Kidney tubule cell (primary cell): Measurements from ENCODE around the gene GNAS.
"Not testable (repeated sequence)": the region's sequence is repeated elsewhere in the genome, so short reads cannot be mapped to it uniquely, and the experiment has no call there.

Experiments
- DNase-seq: peaks from one replicate; pipeline ENCODE4 v3.0.0-alpha.2; 2018; ENCODE audit warnings: low spot score

GNAS gene

DNA sequence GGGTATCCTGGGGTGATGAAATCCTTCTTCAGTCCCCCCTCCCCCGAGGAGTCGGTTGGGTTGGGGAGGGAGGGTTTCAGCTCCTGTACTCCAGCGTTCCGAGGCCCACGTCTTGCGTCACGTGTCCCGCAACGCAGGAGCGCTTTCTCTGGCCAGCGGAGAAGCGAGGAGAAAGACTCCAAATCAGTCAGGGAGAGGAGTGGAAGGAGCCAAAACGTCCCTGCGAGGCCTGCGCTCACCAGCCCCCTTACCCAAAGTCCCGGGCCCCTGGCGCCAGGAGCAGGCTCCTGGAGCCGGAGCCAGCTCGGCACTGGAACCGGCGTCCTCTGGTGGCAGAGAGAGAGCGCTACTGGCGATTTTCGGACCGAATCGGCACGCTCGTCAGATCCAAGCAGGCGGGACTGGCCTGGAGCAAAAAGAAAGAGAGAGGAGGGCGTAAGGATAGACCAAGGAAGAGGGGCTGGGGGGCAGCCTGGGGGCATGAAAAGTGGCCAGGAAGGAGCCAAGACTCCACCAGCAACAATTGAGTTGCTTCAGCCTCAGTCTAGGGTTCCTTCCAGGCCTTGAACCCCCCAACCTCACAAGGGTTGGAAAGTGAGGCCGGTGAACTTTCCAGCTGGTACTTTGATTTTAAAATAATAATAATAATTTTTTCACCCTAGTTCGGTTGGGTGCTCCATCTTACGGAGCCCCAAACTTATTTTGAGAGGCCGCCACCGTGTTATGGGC is at the start of gene GNAS:
TSS of gene GNAS (plus strand) at position 174 of the 729 bp plus-strand sequence.
- peak; percentile 59 for DNase-seq

DNA sequence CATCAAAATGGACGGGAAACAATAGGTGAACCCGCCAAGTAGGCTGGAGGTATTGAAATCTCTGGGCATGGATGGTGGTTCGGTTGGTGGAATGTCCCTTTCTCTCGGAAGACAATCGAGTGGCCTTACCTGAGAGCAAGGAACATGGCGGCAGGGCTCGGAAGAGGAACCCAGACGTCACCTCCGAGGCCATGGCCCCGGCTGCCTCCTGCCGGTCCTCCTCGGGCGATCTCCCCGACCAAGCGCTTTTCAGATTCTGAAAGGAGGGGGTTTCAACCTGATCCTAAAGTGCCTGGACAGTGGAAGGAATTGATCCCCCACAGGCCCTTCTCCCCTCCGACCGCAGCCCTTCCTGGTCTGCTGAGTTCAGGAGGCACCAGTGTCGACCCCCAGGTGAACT is 49.0 kb upstream of the GNAS start:
- DNase-seq: no peak

DNA sequence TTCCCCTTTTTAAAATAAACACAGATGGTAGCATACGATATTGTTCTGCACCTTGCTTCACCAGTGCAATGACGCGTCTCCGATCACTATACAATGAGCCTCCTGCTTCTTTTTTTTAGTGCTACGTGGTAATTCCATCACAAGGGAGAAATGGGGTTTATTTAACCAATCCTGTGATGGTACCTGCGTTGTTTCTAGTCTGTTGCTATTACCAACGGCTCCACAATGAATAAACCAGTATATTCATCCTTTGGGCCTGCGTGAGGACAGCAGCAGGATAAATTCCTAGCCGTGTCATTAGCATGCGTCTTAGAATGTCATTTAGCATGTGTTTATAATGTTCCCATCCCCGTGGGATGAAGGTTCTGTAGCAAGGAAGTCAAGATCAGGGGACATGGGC is 44.7 kb upstream of the GNAS start:
- no peak for DNase-seq

DNA sequence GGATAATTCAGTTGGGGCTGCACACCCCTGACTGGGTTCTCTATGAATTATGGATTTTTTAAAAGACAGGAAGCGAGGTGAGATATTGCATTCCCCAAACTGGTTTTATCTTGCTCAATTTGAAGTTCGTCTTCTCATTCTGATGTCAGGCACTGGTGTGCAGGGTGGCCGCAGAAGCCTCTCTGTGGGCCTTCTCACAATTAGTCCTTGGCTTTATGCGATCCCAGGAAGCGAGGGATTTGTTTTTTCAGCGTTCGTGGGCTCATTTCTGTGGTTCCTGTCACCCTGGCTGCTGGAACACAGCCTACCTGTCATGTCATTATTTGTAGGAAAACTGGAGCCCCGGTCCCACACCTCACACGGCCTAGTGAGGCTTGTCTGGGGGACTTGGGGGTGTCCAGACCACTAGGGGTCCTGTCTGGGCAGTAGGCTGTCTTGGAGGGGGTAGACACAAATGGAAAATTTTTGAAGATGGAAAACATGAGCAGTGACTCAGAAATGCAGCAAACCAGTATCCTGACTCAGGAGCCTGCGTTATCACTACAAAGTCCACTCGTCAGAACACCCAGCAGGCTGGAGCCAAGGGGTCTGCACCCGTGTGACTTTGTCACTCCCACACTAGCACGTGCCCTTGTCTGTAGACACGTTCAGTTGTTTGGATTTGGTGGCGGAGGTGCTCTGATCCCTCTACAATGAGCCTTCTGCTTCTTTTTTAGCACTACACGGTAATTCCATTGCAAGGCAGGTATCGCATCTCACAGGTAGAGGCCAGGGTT is 44.1 kb upstream of the GNAS start:
- no peak for DNase-seq

DNA sequence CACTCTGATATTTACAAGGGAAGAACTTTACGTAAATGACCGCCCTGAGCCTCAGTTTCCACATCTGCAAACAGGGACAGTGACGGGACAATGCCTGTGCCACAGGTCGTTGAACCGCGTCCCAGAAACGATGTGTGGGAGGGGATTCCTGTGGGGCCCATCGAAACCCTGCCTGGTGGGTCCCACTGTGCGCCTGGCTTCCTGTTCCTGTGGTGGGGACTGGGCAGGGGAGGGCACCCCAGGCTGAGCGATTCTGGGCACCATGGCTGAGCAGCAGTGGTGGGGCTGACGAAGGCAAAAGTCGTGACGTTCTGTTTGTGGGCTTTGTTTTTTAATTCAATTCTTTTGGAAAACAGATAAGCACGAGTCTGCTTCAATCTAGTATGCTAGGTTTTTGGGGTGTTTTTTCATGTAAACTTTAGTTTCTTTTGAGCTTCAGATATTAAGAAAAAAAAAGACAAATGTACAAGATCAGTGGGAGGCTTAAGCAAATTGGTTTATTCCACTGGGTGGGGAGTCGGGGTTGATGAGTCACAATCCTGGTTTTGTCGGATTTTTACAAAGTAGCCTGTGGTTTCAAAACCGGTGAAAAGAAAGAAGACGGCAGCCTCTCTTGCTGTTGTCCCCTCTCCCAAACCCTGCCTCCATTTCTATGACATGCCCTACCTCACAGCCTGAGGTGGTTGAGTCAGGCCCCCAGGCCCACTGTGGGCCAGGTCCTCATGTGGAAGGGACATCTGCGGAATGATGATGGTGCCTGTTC is 42.2 kb upstream of the GNAS start:
- DNase-seq: no peak

DNA sequence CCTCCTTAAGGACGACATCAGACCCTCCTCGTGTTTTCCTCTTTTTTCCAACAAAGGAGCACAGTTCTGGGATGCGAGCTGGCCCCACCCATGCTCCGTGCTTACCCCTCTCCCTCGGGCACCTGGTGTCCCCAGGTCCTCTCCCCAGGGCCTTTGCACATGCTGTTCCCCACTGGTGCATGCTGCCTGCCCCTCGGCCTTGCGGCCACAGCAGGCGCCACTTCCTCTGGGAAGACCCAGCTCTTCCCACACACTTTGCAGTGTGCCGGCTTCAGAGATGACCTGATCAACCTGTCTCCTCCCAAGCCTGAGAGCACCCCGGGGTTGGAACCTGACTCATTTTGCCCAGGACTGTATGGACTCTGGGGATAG is 41.7 kb upstream of the GNAS start:
- no peak for DNase-seq

DNA sequence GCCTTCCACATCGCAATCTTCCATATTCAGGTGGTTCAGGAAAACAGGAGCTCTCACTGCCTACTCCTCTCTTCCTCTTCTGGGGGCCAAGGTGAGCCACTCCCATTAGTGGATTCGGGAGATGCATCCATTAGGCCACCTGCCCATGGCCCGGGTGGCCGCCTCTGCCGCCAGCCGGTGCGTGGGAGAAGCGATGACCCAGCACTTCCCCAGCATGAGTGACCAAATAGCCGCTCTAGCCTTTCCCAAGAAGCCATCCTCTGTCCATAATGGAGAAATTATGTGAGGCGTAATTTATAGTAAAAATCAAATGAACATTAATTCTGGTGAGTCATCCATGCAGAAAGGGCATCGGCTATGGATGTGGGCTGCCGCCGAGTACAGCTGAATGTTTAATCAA is 41.2 kb upstream of the GNAS start:
- DNase-seq: no peak

DNA sequence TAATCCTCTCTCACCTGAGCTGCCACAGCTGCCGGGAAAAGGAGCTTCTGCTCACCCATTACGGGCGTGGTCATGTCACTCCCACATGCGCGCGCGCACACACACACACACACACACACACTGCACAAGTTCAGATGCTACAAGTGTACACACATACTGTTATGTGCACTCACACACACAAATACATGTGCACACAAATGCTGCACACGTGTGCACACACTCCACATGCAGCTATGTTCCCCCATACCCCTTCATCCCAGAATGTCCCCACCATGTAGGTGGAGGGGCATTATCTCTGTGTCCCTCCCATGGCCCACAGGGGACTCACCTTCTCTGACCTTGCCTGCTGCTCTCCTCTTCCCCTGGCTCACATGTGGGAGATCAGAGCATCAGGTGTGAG is 39.1 kb upstream of the GNAS start:
- DNase-seq: no peak

DNA sequence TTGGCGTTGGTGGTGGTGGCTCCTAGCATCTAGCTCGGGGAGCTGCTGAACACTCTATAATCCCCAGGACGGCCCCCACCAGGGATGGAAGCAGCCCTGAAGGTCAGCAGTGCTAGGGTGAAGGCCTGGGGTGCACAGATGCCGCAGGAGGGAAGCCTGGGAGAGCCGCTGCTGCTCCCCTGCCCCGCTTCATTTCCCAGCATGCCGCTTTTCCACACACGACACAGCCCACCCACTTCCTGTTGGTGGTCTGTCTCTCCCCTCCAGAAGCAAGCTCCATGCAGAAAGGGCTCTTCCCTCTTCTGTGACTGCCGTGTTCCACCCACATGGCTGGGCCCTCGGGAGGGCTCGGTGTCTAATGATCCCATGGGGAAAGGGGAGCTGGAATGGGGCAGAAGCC is 37.1 kb upstream of the GNAS start:
- DNase-seq: no peak

DNA sequence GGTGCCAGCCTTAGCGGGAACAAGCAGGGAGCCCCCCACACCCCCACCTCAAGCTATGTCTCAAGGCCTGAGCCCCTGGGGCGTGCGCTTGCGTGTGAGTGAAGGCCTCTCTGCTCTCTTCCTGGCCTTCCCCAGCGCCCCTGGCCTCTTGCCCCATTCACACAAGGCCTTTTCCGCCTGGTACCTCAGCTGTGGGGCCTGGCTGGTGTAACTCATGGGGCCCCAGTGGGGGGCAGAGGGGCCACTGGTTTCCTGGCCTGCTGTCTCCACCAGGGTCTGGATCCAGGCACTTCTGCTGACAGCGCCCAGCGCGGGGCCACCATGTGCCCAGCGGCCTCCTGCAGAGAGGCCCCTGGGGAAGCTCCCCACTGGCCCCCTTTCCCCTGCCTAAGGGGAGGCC is 36.5 kb upstream of the GNAS start:
- no peak for DNase-seq

DNA sequence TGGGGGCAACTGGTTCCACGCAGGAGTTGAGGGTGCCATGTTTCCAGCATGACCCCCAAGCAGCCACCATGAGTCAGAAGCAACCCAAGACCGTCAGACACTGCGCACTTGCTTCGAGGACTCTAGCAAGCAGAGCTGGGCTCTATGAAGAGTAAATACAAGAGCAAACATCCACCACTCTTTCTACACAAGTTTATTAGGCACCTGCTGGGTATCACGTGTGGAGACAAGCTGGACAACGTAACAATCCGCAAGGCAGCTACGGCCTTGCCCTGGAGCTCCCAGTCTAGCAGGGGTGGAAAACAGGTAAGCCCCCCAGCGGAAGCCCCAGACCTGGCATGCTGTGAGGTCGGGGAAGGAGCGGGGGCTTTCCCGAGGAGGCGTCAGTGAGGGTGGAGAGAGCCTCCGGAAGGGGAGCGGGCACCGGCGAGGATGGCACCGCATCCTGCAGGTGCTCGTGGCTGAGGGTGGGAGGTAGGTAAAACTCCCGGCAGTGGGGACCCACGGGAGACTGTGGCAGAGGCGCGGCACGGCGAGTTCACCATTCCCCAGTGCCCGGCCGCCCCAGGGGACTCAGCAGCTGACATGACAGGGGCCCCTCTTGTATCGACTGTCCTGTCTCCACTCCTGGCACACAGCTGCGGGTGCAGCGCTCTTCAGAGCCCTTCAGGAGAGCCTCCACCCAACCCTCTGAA is 35.4 kb upstream of the GNAS start:
- DNase-seq: no peak

DNA sequence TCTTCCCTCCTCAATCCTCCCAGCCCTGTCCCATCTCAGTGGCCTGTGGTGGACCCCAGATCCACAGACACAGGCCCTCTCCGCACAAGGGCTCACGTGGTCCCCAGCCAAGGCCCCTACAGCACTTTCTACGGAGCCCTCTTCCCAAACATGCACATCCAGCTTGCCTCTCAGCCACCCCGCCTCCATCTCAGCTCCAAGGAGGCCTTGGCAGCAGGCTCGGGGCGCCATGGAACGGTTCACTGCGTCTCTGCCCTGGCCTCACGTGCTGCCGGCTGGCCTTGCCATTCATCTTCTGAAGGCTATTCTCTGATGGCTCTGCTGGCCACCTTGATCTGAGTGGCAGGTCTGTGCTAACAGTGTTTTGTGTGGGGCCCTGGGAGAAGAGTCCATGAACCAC is 34.8 kb upstream of the GNAS start:
- DNase-seq: no peak

DNA sequence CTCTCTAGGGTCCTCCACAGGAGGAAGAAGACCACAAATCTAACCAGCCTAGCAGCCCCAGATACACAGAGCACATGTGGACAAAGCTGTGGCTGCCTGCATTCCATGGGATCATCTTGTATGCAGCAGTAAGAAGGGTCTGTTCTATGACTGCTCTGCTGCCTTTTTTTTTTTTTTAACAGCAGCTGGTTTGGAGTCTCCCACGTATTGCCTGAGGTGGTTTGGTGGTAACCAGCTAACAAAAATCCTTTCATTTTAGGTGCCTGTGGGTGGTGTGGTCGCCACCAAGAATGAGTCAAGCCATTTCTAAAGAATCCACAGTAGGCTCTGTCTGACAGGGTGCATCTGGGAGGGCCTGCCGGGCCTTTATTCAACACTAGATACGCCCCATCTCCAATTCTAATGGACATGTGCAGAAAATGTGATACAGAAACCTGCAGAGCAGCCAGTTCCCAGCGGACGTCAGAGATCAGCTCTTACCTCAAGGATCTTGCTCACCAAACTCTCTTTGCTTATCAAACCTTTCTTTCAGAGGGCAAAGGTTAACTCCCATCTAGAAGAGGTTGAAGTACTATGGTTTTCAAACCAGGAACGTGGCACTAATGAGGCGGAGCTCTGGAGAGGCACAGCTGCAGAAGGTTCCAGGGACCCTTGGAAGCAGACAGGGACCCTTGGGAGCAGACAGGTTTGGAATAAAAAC is 33.8 kb upstream of the GNAS start:
- DNase-seq: peak; percentile 67

DNA sequence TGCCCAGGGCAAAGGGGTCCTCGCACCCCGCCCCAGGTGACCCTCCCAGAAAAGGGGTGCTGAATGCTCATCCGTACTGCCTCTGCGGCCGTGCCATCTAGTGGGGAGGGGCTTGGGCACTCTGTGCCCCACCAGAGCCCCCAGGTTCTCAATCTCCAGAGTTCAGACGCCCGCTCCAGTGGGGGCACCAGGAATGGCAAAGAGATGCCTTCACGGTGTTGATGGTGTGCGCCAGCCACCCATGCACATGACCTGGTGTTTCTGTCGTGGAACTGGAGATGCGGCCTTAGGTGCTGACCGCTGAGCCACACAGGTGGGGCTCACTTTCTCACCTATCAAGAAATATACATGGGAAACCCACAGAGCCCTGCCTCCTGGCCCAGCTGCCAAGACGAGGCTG is 32.6 kb upstream of the GNAS start:
- DNase-seq: no peak

DNA sequence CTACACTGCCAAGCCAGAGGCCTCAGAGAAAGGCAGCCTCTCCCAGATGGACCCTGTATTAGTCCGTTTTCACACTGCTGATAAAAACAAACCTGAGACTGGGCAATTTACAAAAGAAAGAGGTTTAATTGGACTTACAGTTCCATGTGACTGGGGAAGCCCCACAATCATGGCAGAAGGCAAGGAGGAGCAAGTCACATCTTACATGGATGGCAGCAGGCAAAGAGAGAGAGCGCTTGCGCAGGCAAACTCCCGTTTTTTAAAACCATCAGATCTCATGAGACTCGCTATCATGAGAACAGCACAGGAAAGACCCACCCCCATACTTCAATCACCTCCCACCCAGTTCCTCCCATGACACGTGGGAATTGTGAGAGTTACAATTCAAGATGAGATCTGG is 32.0 kb upstream of the GNAS start:
- not testable (repeated sequence) for DNase-seq

DNA sequence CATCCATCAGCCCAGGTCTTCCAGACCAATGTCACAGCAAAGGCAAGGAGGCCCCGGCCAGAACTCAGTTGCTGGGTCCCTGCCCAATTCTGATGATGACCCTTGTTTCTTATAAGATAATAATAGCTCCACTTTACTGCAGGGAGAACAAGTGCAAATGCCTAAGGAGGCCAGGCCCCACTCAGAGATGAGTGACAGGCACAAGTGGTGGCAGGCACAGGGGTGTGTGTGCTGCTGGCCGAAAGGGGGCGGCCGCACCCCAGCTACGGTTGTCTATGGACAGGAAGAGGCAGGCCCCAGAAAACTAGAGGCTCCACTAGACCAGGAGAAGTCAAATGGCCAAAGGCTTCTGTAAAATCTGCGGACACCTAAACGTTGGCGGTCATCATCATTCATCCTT is 30.4 kb upstream of the GNAS start:
- DNase-seq: no peak

DNA sequence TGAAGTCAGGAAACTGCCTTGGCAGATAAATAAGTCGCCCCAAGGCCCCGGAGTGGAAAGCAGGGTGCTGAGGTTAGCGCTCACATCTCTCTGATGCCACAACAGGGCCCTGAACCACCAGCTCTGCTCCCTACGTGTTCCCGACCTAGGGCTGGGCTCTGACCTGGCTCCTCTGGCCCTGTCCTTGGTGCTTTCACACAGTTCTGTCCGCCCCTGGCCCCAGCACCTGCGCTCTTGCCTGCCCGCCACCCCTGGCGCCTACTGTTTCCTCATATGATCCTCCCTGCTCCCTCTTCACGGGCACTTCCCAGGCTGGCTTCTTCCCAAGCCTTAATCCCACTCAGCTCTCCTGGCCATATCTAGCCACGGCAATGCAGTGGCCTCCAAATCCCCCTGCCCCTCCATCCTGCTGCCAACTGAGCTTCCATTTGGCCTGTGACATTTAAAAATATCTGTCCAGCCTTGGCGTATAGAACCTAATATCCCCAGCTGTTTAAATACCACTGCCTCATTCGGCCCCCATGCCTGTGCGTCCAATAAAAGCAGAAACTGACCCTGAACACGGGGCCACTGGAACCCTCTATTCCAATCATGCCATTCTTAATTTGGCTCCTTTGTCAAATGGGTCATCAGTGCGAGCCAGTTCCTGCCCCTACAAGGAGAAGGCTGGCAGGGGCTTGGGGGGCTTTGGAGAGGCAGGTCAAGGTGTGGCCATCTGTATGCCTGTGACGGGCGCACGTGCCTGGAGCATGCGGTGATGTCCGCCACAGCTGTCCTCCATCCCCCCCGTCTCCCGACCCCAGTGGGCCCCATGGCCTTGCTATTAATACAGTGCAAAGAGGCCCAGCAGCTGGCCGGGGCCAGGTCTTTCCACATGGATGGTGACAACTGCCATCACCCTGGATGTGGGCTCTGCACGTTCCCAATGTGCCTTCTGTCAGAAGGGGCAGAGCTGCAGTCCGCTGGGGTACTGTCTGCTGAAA is 29.5 kb upstream of the GNAS start:
- no peak for DNase-seq

DNA sequence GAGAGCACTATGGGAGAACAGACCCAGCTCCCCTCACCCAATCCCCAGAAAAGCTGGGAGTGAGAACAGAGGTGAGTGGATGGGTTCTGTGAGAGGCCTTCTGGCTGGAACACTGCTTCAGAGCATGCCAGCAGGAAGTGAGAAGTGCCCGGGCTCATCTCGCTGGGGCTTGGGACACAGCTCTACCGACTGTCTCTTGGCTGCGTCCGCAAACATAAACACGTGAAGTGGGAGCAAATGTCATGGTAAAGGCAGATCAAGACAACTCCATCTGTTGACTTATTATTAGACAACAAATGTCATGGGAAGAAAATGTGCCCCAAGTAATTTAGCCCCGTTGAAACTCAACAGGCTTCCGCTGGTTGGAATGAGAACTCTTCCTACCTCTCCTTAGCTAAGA is 27.7 kb upstream of the GNAS start:
- DNase-seq: no peak

DNA sequence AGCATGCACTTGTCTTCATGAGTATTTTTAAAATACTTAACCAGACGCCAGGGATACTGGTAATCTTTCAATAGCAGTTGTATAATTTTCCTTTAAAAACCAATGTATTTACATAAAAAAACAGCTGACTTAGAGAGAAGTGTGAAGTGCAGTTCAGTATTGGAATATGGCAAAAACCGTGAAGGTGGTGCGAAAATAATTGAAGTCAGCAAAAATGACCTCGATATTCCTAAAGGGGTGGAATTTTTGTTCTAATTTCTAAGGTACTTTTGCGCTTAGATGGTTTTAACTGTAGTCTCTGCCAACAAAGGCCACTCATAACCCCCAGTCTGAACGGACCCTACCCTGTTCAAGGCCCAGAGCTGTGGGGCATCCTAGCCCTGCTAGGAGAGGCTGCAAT is 27.1 kb upstream of the GNAS start:
- no peak for DNase-seq

DNA sequence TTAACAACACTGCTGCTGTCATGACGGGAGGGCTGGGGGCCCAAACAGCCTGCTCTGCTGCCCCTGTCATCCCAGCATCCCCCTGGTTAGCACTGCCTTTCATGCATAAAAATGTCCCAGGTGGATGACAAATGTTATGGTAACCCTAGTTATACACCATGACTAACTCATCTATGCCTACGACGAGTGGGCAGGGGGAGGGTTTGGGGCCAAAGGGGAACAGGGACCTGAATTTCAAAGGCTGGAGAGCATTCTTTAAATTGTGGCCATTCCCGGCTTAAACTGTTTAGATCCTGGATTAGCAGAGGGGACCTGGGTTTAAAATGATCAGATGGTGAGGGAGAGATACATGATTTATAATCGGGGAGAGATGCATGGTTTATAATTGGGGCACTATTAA is 26.2 kb upstream of the GNAS start:
- no peak for DNase-seq

DNA sequence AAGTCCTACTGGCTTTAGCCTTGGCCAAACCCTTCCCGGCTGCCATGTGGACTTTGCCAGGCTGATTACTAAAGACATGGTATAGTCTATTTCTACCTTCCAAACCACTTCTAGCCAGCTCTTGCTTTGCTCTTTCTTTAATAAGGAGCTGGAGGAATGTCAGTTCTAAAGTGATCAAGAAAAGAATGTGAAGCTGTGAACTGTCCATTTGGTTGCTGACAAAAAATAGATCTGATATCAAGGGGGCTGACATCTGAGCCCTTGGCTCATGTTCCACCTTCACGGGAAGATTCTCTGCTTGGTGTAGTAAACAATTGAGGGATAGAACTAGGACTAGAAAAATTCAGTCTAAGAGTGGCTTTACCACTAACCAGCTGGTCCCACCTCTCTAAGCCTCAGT is 24.4 kb upstream of the GNAS start:
- DNase-seq: no peak
